Measurements from ENCODE around the gene OSBPL6.

GRCh38 chr2:178265851-178266250 is 71.5 kb downstream of the OSBPL6 start:
- TF ChIP-seq POLR2AphosphoS5 (IDR thresholded peaks at IDR 0.05) (no peak), CTCF (IDR thresholded peaks at IDR 0.05) (no peak), POLR2A (IDR thresholded peaks at IDR 0.05; ENCODE audit: low read depth) (no peak), EP300 (IDR thresholded peaks at IDR 0.05) (no peak)
